C4-2B (cell line): ENCODE data around the gene CCDC144A.
"Not testable (repeated sequence)": the region's sequence is repeated elsewhere in the genome, so short reads cannot be mapped to it uniquely, and the experiment has no call there.

ENCODE experiments used
- CTCF ChIP-seq: fragments of 450-650 bp; conservative IDR thresholded peaks from 2 replicates; pipeline ENCODE4 v1.5.1; 2017; ENCODE audit warnings: mild to moderate bottlenecking
- ZFX ChIP-seq: fragments of 450-650 bp; IDR thresholded peaks from 2 replicates; pipeline ENCODE4 v1.6.1; 2017

GRCh38 chr17:16683290-16684138 is 6.5 kb upstream of the CCDC144A start:
- TF ChIP-seq CTCF, ZFX: not testable (repeated sequence)
